ENCODE measurements around the gene PANK4.

The PANK4 gene

DNA sequence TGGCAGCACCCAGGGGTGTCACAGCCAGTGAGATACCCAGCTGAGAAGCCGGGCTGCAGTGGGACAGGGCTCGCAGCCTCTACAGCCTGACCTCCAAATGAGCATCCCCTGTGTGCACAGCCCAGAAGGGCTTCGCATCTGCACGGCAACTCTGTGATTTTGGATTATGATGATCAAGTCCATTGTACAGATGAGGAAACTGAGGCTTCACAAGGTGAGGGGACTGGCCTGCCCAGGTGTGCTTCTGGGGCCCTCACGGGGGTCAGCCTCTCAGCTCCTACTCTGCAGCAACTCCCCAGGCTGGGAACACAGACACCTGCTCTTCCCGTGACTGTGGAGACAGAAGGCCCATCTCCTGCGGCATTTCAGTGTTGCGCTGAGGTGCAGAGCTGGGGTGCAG, 12.5 kb upstream of the PANK4 start:
- no peak overlapping the region for H3K4me3 ChIP-seq (ENCODE audit: low read length)
- DNase-seq (ENCODE audit: low read depth), result no peak
- TF ChIP-seq, protein P1, sequence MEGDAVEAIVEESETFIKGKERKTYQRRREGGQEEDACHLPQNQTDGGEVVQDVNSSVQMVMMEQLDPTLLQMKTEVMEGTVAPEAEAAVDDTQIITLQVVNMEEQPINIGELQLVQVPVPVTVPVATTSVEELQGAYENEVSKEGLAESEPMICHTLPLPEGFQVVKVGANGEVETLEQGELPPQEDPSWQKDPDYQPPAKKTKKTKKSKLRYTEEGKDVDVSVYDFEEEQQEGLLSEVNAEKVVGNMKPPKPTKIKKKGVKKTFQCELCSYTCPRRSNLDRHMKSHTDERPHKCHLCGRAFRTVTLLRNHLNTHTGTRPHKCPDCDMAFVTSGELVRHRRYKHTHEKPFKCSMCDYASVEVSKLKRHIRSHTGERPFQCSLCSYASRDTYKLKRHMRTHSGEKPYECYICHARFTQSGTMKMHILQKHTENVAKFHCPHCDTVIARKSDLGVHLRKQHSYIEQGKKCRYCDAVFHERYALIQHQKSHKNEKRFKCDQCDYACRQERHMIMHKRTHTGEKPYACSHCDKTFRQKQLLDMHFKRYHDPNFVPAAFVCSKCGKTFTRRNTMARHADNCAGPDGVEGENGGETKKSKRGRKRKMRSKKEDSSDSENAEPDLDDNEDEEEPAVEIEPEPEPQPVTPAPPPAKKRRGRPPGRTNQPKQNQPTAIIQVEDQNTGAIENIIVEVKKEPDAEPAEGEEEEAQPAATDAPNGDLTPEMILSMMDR (conservative IDR thresholded peaks at IDR 0.05; ENCODE audit: low read depth, low read length), result no peak

- no peak for DNase-seq (ENCODE audit: low read depth)
- H3K4me3 ChIP-seq (ENCODE audit: low read length), result no peak overlapping the region
- TF ChIP-seq, protein P1 (conservative IDR thresholded peaks at IDR 0.05; ENCODE audit: low read depth, low read length), result no peak
Measured at GRCh38 chr1:2538376-2538775, 12.0 kb upstream of the PANK4 start.

DNA sequence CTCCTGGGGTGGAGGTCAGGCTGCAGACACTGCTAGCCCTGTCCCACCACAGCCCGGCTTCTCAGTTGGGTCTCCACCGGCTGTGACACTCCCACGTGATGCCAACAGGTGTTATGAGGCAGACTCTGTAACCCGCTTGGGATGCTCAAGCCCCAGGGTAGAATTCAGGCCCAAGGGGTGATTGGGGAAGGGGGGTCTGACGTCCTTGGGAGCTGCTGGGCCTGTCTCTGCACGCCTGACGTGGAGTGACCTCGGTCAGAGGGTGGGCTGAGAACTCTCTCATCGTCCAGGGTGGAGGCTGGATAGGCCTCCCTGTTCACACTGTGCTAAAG, 11.4 kb upstream of the PANK4 start:
- no peak overlapping the region for H3K4me3 ChIP-seq (ENCODE audit: low read length)
- TF ChIP-seq, protein P1 (conservative IDR thresholded peaks at IDR 0.05; ENCODE audit: low read depth, low read length), result no peak
- DNase-seq (ENCODE audit: low read depth), result no peak

DNA sequence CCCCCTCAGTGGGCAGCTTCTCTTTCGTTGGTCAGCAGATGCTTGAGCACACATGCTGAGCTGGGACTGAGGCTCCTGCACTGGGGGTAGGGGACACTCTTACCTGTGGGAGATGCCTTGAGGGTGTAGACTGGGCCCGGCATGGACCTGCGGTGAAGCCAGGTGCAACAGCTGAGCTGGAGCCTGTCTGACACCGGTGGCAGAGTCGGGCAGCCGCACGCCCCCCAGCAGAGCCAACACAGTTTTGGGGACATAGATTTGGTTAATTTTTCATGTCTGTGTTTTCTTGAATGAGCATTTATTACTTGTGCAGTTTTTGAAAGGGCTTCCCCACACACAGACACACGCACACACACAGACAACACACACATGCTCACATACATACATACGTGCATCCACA, 9.6 kb upstream of the PANK4 start:
- TF ChIP-seq, protein P1 (conservative IDR thresholded peaks at IDR 0.05; ENCODE audit: low read depth, low read length), result no peak
- DNase-seq (ENCODE audit: low read depth), result no peak
- no peak overlapping the region for H3K4me3 ChIP-seq (ENCODE audit: low read length)

- H3K4me3 ChIP-seq (ENCODE audit: low read length), result no peak overlapping the region
- TF ChIP-seq, protein P1 (conservative IDR thresholded peaks at IDR 0.05; ENCODE audit: low read depth, low read length), result no peak
- DNase-seq (ENCODE audit: low read depth), result no peak
Measured at GRCh38 chr1:2535455-2535854, 9.1 kb upstream of the PANK4 start.

GRCh38 chr1:2534687-2535441, 8.5 kb upstream of the PANK4 start:
- no peak overlapping the region for H3K4me3 ChIP-seq (ENCODE audit: low read length)
- TF ChIP-seq, protein P1 (conservative IDR thresholded peaks at IDR 0.05; ENCODE audit: low read depth, low read length), result no peak
- no peak for DNase-seq (ENCODE audit: low read depth)

- no peak overlapping the region for H3K4me3 ChIP-seq (ENCODE audit: low read length)
- TF ChIP-seq, protein P1 (conservative IDR thresholded peaks at IDR 0.05; ENCODE audit: low read depth, low read length), result no peak
- no peak for DNase-seq (ENCODE audit: low read depth)
Measured at GRCh38 chr1:2534315-2534686, 7.9 kb upstream of the PANK4 start.

Measured in retinal pigment epithelial cell (primary cell).